Brain microvascular endothelial cell (primary cell): Measurements from ENCODE around the gene TUBA4A.
A peak's percentile ranks its signal among the peaks of the same experiment; 100 is the strongest.

ENCODE experiments used
- DNase-seq: peaks from one replicate; pipeline ENCODE4 v3.0.0-alpha.2; 2020
- H3K27ac ChIP-seq: fragments of 250-450 bp; sonication (Bioruptor Pico); 2 replicates; pipeline ENCODE4 v1.5.1; 2020; ENCODE audit warnings: mild to moderate bottlenecking, moderate library complexity
- H3K27me3 ChIP-seq: fragments of 250-450 bp; sonication (Bioruptor Pico); replicated peaks from 2 replicates; pipeline ENCODE4 v1.5.1; 2020; ENCODE audit warnings: mild to moderate bottlenecking
- H3K36me3 ChIP-seq: fragments of 250-450 bp; sonication (Bioruptor Pico); replicated peaks from 2 replicates; pipeline ENCODE4 v1.5.1; 2020; ENCODE audit warnings: mild to moderate bottlenecking
- H3K4me3 ChIP-seq: 2 replicates; pipeline ENCODE4 v1.5.1; 2011; ENCODE audit warnings: low read depth, mild to moderate bottlenecking, control low read depth, low read length, moderate library complexity
- in situ Hi-C: cut with HindIII; loops from 2 replicates; pipeline ENCODE4 v1.10.0; 2017; ENCODE audit warnings: low sequenced_read_pairs, low pct_ligation_motif_present
- TF ChIP-seq, protein P1 (sequence below): IDR thresholded peaks from 2 replicates; pipeline ENCODE4 v1.5.1; 2011; ENCODE audit warnings: low read depth, mild to moderate bottlenecking, moderate library complexity, low read length, control low read depth, inconsistent platforms; ENCODE audit errors: missing control alignments

Gene TUBA4A

DNA sequence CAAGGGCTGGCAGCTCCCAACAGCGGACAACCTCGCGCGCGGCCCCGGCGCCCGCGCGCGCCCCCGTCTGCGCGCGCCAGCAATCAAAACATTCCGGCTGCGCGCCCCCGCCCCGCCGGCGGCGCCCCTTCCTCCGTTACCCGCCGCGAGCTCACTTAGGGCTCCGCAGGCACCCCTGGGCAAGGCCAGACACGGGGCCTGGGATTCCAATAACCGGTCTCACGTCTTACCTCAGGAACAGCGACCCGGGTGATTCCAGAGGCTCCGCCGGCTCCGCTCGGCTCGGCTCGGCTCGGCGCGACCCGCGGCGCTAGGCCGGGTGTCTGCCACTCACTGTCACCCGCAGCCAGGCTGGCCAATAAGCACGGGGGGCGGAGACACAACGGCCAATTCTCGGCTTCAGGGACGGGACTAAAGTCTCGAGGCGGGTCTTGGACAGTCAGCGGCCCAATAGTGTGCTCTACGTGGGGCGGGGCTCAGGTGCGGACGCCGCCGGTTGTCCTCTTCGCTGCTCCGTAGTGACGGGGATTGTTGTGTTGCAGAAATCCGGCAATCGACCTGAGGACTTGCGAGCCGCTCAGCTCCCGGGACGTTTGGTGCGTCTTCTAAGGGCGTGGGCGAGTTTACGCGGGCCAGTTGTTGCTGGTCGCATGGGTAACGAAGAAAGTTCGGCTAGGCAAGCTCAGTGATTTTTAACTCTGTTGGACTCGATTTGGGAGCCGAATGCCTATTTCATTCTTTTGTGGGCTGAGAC lies 24.2 kb downstream of the TUBA4A start, which contains the start of the genes ANKZF1 and ATG9A:
Gene ANKZF1 (plus strand): TSS at position 502 of the 754 bp plus-strand sequence. CDS start 452 bp downstream, outside the sequence.
Gene ATG9A (minus strand): TSS at position 332 of the 754 bp plus-strand sequence. CDS start 1,612 bp downstream, outside the sequence.
- Histone ChIP-seq H3K27ac (peak within 1 kb of the TSS; percentile 93), H3K36me3 (peaks cover 39% of the 10 kb centered on the region), H3K4me3 (peak within 1 kb of the TSS; percentile 87), H3K27me3 (no peaks in the 10 kb centered on the region)
- TF ChIP-seq, protein P1, sequence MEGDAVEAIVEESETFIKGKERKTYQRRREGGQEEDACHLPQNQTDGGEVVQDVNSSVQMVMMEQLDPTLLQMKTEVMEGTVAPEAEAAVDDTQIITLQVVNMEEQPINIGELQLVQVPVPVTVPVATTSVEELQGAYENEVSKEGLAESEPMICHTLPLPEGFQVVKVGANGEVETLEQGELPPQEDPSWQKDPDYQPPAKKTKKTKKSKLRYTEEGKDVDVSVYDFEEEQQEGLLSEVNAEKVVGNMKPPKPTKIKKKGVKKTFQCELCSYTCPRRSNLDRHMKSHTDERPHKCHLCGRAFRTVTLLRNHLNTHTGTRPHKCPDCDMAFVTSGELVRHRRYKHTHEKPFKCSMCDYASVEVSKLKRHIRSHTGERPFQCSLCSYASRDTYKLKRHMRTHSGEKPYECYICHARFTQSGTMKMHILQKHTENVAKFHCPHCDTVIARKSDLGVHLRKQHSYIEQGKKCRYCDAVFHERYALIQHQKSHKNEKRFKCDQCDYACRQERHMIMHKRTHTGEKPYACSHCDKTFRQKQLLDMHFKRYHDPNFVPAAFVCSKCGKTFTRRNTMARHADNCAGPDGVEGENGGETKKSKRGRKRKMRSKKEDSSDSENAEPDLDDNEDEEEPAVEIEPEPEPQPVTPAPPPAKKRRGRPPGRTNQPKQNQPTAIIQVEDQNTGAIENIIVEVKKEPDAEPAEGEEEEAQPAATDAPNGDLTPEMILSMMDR: no peak
- peak; percentile 100 for DNase-seq
- in situ Hi-C loops: no loop called here

DNA sequence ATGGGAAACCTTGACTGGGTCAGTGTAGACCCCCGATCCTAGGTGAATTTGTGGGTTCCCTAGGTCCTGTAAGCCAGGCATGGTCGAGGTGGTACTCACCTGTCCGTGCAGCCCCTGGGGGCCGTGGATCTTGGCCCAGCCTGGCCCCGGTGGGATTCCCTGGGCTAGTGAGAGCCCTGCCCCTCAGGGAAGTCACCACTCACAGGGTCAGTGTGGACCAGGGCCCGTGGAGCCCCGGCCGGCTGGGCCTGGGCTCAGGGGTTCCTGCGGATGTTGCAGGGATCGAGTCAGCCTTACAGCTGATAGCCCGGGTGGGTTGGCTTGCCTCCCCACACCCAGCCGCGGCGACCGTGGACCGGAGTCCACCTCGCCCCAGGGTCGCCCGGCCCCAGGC lies 24.8 kb downstream of the TUBA4A start:
- peak overlapping the region; percentile 87 for H3K4me3 ChIP-seq
- peak overlapping the region; percentile 93 for H3K27ac ChIP-seq
- TF ChIP-seq, protein P1: no peak
- no peak for DNase-seq
- in situ Hi-C loops: no loop called here
- no peaks in the 10 kb centered on the region for H3K27me3 ChIP-seq
- peaks cover 39% of the 10 kb centered on the region for H3K36me3 ChIP-seq

DNA sequence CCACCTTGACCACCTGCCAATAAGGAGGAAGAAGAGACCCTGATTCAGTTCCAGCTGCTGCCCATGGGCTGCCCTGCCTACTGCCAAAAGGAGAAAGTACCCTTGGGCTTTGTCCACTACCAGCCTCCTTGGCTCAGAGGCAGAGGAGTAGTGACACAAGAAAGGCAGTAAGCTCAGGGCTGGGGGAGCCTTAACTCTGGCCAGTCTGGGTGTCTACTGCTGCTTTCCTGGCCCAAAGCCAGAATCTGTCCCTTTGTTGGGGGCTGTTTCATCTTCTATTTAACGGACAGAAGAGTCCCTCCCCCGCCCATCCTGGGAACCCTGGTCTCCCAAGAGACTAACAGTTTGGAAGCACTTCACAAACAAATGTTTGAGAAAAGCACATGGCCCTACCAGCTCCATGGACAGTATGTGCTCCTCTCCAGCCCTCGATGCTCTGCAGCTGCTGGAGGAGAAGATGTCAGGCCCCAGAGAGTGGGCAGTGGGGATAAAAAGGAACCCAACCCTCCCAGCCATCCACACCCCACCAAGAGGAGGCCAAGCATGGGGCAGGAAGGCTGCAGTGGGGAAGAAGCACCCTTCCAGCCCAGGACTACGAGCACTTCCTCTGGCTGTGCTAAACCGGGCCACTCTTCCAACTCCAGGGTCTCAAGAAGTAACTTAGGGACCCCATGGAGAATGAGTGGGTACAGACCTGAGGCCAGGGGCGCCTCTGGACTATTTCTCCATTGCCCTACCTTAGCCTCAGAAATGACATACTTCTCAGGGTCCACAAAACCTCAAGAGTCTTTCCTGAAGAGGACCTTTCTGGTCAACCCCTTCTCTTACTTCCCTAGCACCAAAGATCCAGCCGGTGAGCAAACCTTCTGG lies 25.4 kb downstream of the TUBA4A start:
- Histone ChIP-seq H3K27me3 (no peaks in the 10 kb centered on the region), H3K27ac (no peak overlapping the region), H3K4me3 (peak overlapping the region; percentile 87), H3K36me3 (peaks cover 39% of the 10 kb centered on the region)
- no peak for DNase-seq
- TF ChIP-seq, protein P1: no peak
- in situ Hi-C loops: no loop called here

DNA sequence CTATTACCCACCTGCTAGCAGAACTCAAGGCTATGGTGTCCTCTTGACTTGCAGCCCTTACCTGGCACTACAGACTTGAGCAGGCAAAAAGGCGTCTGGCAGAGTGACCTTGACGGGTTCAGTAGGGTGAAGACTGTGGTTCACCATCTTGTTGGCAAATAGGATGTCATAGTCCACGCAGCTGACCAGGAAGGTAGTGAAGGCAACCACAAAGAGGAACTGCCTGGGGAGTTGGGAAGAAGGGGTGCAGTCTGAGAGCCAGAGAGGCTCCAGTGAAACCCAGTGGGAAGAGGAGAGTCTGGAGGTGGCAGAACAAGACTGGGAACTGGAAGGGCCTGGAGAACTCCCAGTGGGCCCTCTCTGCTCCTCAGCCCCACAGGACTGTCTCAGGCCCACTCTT lies 28.4 kb downstream of the TUBA4A start:
- Histone ChIP-seq H3K4me3 (no peak overlapping the region), H3K36me3 (peaks cover 51% of the 10 kb centered on the region), H3K27me3 (no peaks in the 10 kb centered on the region), H3K27ac (no peak overlapping the region)
- TF ChIP-seq, protein P1: no peak
- DNase-seq: no peak
- in situ Hi-C loops: no loop called here

DNA sequence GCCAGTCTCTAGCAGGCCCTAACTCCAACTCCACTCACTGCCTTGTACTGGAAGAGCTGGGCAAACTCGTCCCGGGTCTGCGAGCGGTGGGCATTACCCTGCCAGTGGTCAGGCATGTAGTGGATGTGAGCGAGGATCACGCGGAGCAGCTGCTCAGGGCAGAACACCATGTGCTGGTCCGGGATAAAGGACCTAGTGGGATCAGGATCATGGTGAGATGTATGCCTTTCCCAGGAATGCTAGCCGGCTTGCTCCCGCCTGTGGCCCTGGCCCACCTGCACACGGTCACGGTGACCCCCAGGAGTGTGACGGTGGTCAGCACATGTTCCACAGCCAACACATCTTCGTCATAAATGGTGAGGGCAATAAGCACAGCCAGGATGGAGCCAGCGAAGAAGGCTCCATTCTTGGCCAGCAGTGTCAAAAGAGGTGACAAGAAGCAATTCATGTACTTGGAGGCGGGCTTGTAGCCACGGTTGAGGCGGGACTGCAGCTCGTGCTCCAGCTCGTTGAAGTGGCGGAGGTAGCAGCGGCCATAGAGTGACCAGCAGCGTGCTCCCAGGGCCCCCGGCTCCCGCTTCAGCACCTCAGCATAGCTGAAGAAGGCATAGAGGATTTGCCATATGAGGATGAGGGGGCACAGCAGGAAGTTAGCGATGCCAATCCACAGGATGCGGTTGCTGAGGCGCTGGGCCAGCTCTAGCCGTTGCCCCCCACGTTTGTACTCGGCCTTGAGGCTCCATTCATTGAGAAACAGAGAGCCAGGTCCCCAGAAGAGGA lies 29.7 kb downstream of the TUBA4A start:
- Histone ChIP-seq H3K36me3 (peaks cover 54% of the 10 kb centered on the region), H3K27me3 (no peaks in the 10 kb centered on the region)
- DNase-seq: no peak

More for the DNA sequence above, 29.7 kb downstream of the TUBA4A start:
- in situ Hi-C loops: no loop called here
- Histone ChIP-seq H3K27ac (no peak overlapping the region), H3K4me3 (no peak overlapping the region)
- TF ChIP-seq, protein P1: no peak
